Ovary (tissue), 3 donors: Measurements from ENCODE around the gene PCDH11Y.
"Not testable (repeated sequence)": the region's sequence is repeated elsewhere in the genome, so short reads cannot be mapped to it uniquely, and the experiment has no call there.

ENCODE experiments used
- CTCF ChIP-seq, 3 donors: fragments of 450-650 bp in 2 of 3; fragments of 200-600 bp in 1 of 3; IDR thresholded peaks; one replicate each; pipeline versions ENCODE4 v1.5.1 to v1.8.0; 2016 to 2022; ENCODE audit warnings: antibody characterized with exemption in 3 of 3, mild to moderate bottlenecking in 1 of 3
- EP300 ChIP-seq: sonication (generic); formaldehyde crosslinking; IDR thresholded peaks from one replicate; pipeline ENCODE4 v1.6.1; 2017; ENCODE audit warnings: antibody characterized with exemption
- POLR2A ChIP-seq: fragments of 450-650 bp; IDR thresholded peaks from one replicate; pipeline ENCODE4 v1.6.1; 2017; ENCODE audit warnings: antibody characterized with exemption, mild to moderate bottlenecking, moderate library complexity
- donor health status: DM: no; HTN: no; CAD: no.

DNA sequence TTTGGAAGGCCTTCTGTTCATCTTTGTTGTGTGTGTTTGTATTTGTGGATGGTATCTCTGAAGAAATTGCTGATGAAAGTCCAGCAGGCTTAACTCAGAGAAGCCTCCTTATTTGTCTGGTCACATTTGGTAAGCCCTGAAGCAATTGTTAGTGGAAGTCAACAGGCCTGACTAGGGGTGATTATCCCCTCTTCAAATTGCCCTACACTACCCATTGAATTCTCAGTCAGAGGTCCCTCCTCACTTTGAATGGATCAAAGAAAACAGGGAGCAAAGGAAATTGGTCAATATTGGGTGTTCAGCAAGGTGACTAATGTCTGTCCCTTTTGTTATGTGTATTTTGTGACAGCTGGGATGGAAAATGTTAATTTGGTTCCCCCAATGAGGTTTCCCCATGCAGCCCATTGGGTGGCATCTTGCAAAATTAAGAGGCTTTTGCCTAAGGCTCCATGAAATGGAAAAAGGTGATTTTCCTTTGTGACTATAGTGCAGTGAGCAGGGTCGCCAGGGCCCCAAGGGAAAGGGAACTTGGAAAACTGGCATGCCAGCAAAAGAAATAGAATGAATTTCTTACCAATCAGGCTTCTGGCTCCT lies 709.8 kb downstream of the PCDH11Y start:
- TF ChIP-seq CTCF (IDR thresholded peaks at IDR 0.05); POLR2A; EP300: not testable (repeated sequence)
